ENCODE results near the gene RTKN.

DNA sequence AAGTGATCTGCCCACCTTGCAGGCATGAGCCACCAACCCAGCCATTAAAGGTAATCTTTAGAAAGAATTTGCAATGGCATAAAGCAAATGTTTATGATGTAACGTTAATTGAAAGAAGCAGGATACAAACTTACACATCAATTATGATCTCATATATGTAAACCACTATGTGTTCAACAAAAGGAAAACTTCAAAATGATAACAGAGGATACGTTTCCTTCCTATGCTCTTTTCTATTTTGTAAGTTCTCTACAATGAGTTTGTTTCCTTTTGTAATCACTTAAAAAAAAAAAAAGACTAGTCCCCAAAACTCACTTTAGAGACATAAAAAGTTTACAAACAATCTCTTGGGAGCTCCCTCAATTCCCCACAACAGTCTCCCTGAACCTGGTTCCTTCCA lies 21.7 kb downstream of the RTKN start:
- TF ChIP-seq ZNF274 (IDR thresholded peaks at IDR 0.05; ENCODE audit: borderline replicate concordance, low read depth, low read length) (no peak), YBX1 (IDR thresholded peaks at IDR 0.05) (no peak), BRD4 (IDR thresholded peaks at IDR 0.05) (no peak), DMBX1 (CRISPR knock-in tag; IDR thresholded peaks at IDR 0.05; ENCODE audit: borderline replicate concordance) (no peak), L3MBTL2 (IDR thresholded peaks at IDR 0.05) (no peak), LEF1 (IDR thresholded peaks at IDR 0.05) (no peak), WHSC1 (IDR thresholded peaks at IDR 0.05; ENCODE audit: low read length) (no peak), RCOR1 (IDR thresholded peaks at IDR 0.05; ENCODE audit: borderline replicate concordance in 1 of 2, low read depth in 2 of 2, low read length in 2 of 2) (no peak), CBX3 (IDR thresholded peaks at IDR 0.05; ENCODE audit: borderline replicate concordance in 1 of 2, low read length in 2 of 2) (no peak), NBN (IDR thresholded peaks at IDR 0.05; ENCODE audit: low read depth) (no peak), MYC (IDR thresholded peaks at IDR 0.05; ENCODE audit: low read depth, low read length) (no peak), MYC (CRISPR knock-in tag; IDR thresholded peaks at IDR 0.05; ENCODE audit: borderline replicate concordance, low read depth) (no peak)
- TF ChIP-seq, protein P1, sequence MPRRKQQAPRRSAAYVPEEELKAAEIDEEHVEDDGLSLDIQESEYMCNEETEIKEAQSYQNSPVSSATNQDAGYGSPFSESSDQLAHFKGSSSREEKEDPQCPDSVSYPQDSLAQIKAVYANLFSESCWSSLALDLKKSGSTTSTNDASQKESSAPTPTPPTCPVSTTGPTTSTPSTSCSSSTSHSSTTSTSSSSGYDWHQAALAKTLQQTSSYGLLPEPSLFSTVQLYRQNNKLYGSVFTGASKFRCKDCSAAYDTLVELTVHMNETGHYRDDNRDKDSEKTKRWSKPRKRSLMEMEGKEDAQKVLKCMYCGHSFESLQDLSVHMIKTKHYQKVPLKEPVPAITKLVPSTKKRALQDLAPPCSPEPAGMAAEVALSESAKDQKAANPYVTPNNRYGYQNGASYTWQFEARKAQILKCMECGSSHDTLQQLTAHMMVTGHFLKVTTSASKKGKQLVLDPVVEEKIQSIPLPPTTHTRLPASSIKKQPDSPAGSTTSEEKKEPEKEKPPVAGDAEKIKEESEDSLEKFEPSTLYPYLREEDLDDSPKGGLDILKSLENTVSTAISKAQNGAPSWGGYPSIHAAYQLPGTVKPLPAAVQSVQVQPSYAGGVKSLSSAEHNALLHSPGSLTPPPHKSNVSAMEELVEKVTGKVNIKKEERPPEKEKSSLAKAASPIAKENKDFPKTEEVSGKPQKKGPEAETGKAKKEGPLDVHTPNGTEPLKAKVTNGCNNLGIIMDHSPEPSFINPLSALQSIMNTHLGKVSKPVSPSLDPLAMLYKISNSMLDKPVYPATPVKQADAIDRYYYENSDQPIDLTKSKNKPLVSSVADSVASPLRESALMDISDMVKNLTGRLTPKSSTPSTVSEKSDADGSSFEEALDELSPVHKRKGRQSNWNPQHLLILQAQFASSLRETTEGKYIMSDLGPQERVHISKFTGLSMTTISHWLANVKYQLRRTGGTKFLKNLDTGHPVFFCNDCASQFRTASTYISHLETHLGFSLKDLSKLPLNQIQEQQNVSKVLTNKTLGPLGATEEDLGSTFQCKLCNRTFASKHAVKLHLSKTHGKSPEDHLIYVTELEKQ (CRISPR knock-in tag; IDR thresholded peaks at IDR 0.05) = no peak
- TF ChIP-seq, protein P2, sequence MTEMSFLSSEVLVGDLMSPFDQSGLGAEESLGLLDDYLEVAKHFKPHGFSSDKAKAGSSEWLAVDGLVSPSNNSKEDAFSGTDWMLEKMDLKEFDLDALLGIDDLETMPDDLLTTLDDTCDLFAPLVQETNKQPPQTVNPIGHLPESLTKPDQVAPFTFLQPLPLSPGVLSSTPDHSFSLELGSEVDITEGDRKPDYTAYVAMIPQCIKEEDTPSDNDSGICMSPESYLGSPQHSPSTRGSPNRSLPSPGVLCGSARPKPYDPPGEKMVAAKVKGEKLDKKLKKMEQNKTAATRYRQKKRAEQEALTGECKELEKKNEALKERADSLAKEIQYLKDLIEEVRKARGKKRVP (CRISPR knock-in tag; IDR thresholded peaks at IDR 0.05) = no peak

Data from K562 (cell line).